HG03378 (cell line): ENCODE data around the gene EFR3B.
"Not testable (repeated sequence)": the region's sequence is repeated elsewhere in the genome, so short reads cannot be mapped to it uniquely, and the experiment has no call there.

Experiments used
- ATAC-seq: cut with Tn5 transposase; IDR thresholded peaks from one replicate; pipeline ENCODE4 v1.9.1; 2021; ENCODE audit warnings: mild to moderate bottlenecking, moderate library complexity; ENCODE audit not compliant: unreplicated experiment

Gene EFR3B

GRCh38 chr2:25072606-25073005 lies 30.7 kb downstream of the EFR3B start:
- no peak for ATAC-seq

- no peak for ATAC-seq
These were observed 31.1 kb downstream of the EFR3B start for GRCh38 chr2:25073025-25073424.

- ATAC-seq, result no peak
These were observed 32.0 kb downstream of the EFR3B start for GRCh38 chr2:25073914-25074313.

DNA sequence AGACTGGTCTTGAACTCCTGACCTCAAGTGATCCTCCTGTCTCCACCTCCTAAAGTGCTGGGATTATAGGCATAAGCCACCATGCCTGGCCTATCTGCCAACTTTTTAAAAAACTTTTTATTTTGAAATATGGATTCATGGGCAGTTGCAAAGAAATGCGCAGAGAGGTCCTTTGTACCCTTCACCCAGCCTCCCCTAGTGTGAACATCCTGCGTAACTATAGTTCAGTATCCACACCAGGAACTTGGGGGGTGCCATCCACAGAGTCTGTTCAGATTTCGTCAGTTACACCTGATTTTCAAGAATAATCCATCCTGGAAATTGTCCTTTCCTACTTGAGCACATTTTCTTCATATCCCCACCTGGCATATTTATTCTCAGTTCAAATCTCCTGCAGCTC lies 33.0 kb downstream of the EFR3B start:
- ATAC-seq, result no peak

- no peak for ATAC-seq
These were observed 34.9 kb downstream of the EFR3B start for GRCh38 chr2:25076749-25077148.

- ATAC-seq, result no peak
These were observed 35.9 kb downstream of the EFR3B start for GRCh38 chr2:25077789-25078169.

- no peak for ATAC-seq
These were observed 36.5 kb downstream of the EFR3B start for GRCh38 chr2:25078170-25079049.

- ATAC-seq, result no peak
These were observed 37.3 kb downstream of the EFR3B start for GRCh38 chr2:25079050-25079635.

DNA sequence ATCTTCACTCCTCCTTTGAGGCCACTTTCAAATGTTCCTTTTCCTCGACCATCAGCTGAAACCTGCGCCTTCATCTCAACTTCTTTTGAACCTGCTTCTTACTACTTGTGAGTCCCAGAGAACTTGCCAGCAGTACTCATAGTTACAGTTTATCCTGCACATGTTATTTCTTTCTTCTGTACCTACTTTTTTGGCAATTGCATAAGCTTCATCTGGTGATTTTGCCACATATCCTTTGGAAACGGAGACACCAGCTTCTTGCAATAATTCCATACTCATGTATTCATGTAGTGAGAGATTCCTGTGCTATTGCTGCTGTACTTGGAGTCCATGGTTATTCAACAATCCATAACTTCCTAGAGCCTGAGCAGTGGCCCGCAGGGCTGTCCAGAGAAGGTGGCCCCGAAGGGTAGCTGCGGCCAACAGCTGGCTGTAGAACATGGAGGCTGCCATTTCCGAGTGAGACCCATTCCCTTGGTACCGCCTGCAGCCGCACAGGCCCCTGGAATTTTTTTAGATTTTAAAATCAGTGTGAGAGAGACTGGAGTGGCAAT lies 39.4 kb downstream of the EFR3B start:
- ATAC-seq, result no peak

- no peak for ATAC-seq
These were observed 40.2 kb downstream of the EFR3B start for GRCh38 chr2:25082002-25082622.

DNA sequence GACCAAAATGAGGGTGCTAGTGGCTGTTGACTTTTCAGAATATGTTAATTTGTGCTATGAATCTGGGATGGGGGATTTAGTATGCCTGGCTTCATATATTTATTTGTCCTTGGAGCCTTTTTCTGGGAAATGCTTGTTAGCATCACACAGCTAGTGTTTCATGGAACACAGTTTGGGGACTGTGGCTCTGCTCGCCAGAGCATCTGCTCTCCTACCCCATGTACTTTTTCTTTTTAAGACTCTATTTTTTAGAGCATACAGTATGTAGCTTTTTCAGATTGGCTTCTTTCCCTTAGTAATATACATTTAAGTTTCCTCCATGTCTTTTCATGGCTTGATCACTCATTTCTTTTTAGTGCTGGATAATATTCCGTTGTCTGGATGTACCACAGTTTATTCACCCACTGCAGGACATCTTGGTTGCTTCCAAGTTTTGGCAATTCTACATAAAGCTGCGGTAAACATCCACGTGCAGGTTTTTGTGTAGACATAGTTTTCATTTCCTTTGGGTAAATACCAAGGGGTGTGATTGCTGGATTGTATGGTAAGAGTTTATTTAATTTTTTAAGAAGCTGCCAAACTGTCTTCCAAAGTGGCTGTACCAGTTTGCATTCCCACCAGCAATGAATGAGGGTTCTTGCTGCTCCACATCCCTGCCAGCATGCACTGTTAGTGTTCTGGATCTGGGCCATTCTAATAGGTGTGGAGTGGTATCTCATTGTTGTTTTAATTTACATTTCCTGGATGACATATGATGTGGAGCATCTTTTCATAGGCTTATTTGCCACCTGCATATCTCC lies 44.1 kb downstream of the EFR3B start:
- ATAC-seq, result no peak

DNA sequence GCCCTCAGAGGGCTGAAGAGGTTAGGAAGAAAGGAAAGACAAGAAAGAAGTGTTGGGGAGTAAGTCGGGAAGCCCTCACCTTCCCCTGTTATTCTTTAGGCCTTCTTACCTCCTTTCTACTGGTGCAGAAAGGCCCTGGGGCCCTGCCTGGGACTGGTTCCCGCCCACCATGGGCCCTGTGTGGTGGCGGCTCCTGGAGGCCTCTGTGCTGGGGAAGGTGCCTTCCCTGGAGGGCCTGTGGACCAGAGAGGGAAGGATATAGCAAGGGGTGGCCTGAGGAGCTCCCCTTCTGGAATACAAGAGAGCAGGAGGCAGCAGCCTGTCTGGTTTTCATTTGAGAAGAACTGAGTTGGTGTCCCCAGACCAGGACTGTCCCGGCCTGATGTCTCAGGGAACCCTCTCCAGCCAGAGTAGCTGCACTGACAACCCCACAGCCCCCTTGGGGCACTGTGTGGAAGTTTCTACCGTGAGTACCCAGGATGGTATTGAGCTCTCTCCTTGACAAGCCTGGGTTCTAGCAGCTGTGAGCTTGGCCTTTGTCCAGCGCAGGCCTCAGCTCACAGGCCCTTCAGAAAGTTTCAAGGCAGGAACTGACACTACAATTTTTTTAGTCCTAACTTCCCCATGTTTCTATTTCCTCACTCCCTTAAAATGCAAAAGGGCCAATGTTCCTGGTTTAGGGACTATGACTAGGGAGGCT lies 47.1 kb downstream of the EFR3B start:
- ATAC-seq, result no peak

- ATAC-seq, result no peak
These were observed 47.9 kb downstream of the EFR3B start for GRCh38 chr2:25089605-25090315.

- no peak for ATAC-seq
These were observed 48.9 kb downstream of the EFR3B start for GRCh38 chr2:25090801-25091200.

DNA sequence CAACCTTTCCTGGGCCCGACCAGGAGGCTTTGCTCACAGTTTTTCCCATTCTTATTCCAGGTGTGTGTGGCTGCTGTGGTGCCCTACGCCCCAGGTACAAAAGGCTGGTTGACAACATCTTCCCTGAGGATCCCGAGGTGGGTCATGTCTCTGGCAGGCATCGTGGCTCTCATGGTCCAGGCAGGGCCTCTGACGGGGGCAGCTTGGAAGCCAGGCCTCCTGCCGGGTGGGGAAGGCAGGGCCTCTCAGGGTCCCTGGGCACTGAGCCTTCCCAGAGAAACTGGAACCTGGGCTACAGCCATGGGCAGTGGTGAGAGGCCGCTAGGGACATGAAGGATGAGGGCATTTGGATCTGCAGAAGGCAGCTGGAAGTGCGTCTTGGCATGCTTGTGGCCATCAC lies 49.4 kb downstream of the EFR3B start:
- ATAC-seq, result no peak

DNA sequence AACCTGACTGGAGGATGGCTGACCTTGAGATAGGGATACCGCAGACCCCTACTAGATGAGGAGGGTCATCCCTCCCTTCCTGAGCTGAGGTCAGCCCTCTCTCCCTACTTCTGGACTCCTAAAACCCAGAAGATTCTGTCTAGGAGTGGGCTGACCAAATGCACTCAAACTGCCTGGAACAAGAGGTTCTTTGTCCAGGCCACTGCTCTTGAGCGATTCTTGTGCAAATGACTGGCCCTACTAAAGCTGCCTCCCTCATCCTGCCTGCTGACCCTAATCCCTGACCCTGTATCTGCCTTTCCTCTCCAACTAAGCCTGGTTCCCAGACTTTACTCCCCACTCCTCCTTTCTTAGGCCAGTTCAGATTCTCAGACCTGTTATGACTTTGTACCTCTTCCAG lies 56.2 kb downstream of the EFR3B start:
- no peak for ATAC-seq

- ATAC-seq, result no peak
These were observed 57.0 kb downstream of the EFR3B start for GRCh38 chr2:25098670-25099486.

GRCh38 chr2:25102352-25102751 lies 60.5 kb downstream of the EFR3B start:
- not testable (repeated sequence) for ATAC-seq
